Activated CD4-positive, alpha-beta memory T cell treated with anti-CD3 and anti-CD28 coated beads, Interleukin-2, amount 10 ng/mL, durations not matched to agents 7 days and 5 days (primary cell): ENCODE measurements around the gene NOTCH1. TPM values are rescaled to one million over a fixed set of nuclear protein-coding genes. Genes with fewer than 3 reads are reported as not detected.

ENCODE experiments used
- CTCF ChIA-PET: fragments of 350-600 bp; sonication (Branson Sonifier 250); formaldehyde crosslinking; loops from one replicate; lab custom pipeline; 2021; ENCODE audit warnings: antibody characterized with exemption, inconsistent platforms; lab: Charles Lee
- POLR2A ChIA-PET: fragments of 350-600 bp; sonication (Branson Sonifier 250); formaldehyde crosslinking; loops from one replicate; lab custom pipeline; 2021; ENCODE audit warnings: antibody characterized with exemption; lab: Charles Lee
- DNase-seq: peaks from one replicate; pipeline ENCODE4 v3.0.0-alpha.2; 2020
- H3K27ac Mint-ChIP-seq: one replicate; pipeline ENCODE4 v1.8.0; 2021; ENCODE audit warnings: mild to moderate bottlenecking, mixed read lengths
- H3K27me3 Mint-ChIP-seq: one replicate; pipeline ENCODE4 v1.8.0; 2021; ENCODE audit warnings: mixed read lengths
- H3K36me3 Mint-ChIP-seq: one replicate; pipeline ENCODE4 v1.8.0; 2021; ENCODE audit warnings: low read depth, mixed read lengths
- H3K4me1 Mint-ChIP-seq: one replicate; pipeline ENCODE4 v1.8.0; 2021; ENCODE audit warnings: mixed read lengths
- H3K4me3 Mint-ChIP-seq: one replicate; pipeline ENCODE4 v1.8.0; 2021; ENCODE audit warnings: mild to moderate bottlenecking, mixed read lengths
- H3K9me3 Mint-ChIP-seq: one replicate; pipeline ENCODE4 v1.8.0; 2021; ENCODE audit warnings: mixed read lengths
- total RNA-seq, 2 experiments: library from RNA; stranded (reverse); gene quantifications; one replicate each; pipeline ENCODE4 v1.2.3, GENCODE V29; 2021

The NOTCH1 gene
- total RNA-seq, 2 experiments from 2014 or later, result 58.8 to 59.8 TPM

DNA sequence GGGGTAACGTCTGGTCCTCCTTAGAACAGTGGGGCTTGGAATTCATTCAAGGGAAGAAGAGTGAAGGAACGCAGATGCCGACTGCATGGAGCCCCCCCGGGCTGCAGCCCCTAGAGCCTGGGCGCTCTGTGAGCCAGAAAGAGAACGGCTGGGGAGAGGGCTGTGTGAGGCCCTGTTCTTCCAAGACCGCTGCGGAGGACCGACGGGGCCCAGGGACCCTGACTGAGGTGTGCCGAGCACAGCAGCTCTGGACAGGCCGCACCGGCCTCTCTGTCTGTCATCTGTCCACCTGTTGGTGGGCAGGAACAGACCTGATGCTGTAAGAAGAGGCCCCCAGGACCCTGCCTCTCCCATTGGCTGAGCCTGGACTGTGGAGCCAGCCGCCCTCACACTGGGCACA lies 7.7 kb upstream of the NOTCH1 start:
- no peak overlapping the region for H3K4me3 Mint-ChIP-seq
- H3K9me3 Mint-ChIP-seq, result peaks cover under 1% of the 10 kb centered on the region
- DNase-seq, result no peak
- ChIA-PET CTCF (no interaction called here), POLR2A (no interaction called here)
- peaks cover 17% of the 10 kb centered on the region for H3K4me1 Mint-ChIP-seq
- no peak overlapping the region for H3K27ac Mint-ChIP-seq
- peaks cover under 1% of the 10 kb centered on the region for H3K36me3 Mint-ChIP-seq
- peaks cover 12% of the 10 kb centered on the region for H3K27me3 Mint-ChIP-seq

DNA sequence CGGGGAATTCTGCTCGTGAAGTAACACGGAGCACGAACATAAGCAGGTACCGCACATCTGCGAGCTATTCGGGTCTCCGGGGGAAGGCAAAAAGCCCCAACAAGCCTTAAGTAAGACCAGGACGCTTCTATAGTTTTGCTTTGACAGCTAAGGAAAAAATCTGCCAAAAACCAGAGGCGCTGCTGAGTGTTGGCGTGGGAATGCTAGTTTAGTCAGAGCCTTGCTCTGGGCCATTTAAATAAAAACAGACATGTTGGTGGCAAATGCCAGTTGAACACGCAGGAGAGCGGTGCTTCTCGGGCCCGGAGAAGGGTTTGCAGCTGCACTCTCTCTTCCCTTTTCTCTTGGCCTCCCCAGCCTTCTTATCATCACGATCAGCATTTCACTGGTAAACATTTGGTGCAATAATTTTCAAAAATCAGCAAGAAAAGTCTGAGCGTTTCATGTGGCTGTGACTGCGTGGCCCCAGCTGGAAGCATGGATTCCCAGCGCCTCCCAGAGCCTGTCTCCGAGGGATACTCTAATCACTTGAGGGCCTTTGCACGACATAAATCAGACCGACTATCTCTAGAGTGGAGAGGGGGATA lies 6.4 kb upstream of the NOTCH1 start:
- POLR2A ChIA-PET, result interaction anchor here (1.0 to 1.7 kb wide), 3 partner anchors 13 to 23 kb away, joined by 3 to 7 read pairs (median 6); no protein-coding TSS in a partner anchor
- Mint-ChIP-seq H3K9me3 (no peaks in the 10 kb centered on the region), H3K27ac (no peak overlapping the region), H3K4me3 (no peak overlapping the region), H3K36me3 (no peaks in the 10 kb centered on the region), H3K4me1 (peaks cover 16% of the 10 kb centered on the region), H3K27me3 (peaks cover 11% of the 10 kb centered on the region)
- CTCF ChIA-PET, result no interaction called here
- no peak for DNase-seq

DNA sequence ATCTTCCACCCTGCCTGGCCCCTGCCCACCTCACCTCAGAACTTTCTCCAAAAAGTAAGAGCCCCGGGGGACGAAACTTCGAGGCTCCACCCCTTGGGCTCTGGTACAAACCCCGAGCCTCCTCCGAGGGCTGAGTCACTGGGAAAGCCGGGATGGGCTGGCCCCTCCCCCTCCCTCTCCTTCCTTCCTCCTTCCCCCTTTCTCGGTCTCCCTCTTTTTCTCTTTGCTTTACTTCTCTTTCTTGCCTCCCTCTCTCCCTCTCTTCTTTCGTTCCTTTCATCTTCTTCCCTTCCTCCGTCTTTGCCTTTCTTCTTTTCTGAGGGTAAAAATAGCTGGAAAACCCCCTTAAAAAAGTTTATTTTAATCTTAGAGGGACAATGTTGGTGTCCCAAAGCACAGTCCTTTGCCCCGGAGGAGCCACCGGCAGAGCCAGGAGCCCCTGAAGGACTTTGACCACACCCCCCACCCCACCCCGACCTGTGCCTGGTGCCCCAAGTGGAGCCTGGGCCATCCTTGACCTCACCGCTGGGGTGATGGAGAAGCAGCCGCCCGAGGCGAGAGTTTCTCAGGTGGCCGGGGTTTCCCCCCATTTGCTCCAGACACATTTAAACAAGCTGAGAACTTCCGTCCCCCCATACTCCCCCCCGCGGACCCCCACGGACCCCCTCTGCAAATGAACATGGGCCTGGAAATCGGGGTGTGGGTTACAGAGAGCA lies 5.7 kb upstream of the NOTCH1 start:
- no peak overlapping the region for H3K27ac Mint-ChIP-seq
- H3K9me3 Mint-ChIP-seq, result no peaks in the 10 kb centered on the region
- no peak for DNase-seq
- H3K36me3 Mint-ChIP-seq, result no peaks in the 10 kb centered on the region
- peaks cover 11% of the 10 kb centered on the region for H3K27me3 Mint-ChIP-seq
- CTCF ChIA-PET, result no interaction called here
- POLR2A ChIA-PET, result interaction anchor here (1.0 to 1.7 kb wide), 3 partner anchors 12 to 22 kb away, joined by 3 to 7 read pairs (median 6); no protein-coding TSS in a partner anchor
- no peak overlapping the region for H3K4me3 Mint-ChIP-seq
- H3K4me1 Mint-ChIP-seq, result peaks cover 23% of the 10 kb centered on the region

DNA sequence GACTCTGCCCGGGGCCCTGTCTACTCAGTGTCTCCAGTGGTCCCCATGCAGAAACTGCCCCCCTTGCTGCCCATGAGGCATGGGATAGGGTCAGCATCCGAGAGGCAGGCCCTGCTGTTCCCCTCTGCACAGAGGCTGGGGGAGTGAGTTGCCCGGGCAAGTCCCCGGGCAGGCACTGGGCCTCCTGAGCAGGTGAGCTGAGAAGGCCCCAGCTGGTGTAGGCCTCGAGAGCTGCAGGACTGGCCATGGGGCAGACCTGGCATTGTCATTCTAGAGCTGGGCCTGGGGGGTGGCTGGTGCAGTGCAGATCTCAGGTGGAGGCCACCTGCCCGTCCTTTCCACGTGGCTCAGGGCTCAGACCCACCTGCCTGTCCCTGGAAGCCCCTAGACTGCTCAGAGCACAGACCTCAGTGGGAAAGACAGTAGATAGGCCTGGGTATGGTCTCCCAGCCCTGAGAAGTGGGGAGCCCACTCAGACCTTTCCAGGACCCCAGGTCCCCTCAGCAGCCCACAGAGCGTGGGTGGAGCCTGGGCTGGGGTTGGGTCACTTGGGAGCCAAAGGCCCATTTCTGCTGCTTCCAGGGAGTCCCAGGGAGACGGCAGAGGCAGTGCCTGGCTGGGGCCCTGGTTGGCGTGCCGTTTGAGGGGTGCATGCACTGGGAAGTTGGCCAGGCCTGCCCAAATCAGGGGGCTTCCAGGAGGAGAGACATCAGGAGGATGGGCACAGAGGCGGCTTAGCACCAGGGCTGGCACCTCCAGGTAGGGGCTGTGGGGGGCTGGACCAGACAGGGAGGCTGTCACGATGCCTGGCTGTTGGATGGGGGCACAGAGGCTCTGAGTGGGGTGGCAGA lies 4.8 kb upstream of the NOTCH1 start:
- no peaks in the 10 kb centered on the region for H3K36me3 Mint-ChIP-seq
- H3K4me3 Mint-ChIP-seq, result no peak overlapping the region
- peaks cover 8% of the 10 kb centered on the region for H3K27me3 Mint-ChIP-seq
- no peaks in the 10 kb centered on the region for H3K9me3 Mint-ChIP-seq
- ChIA-PET CTCF (no interaction called here), POLR2A (interaction anchor here (1.7 kb wide), 1 partner anchor 11 kb away, joined by 7 read pairs; no protein-coding TSS in a partner anchor)
- no peak for DNase-seq
- H3K27ac Mint-ChIP-seq, result no peak overlapping the region
- H3K4me1 Mint-ChIP-seq, result peaks cover 24% of the 10 kb centered on the region

DNA sequence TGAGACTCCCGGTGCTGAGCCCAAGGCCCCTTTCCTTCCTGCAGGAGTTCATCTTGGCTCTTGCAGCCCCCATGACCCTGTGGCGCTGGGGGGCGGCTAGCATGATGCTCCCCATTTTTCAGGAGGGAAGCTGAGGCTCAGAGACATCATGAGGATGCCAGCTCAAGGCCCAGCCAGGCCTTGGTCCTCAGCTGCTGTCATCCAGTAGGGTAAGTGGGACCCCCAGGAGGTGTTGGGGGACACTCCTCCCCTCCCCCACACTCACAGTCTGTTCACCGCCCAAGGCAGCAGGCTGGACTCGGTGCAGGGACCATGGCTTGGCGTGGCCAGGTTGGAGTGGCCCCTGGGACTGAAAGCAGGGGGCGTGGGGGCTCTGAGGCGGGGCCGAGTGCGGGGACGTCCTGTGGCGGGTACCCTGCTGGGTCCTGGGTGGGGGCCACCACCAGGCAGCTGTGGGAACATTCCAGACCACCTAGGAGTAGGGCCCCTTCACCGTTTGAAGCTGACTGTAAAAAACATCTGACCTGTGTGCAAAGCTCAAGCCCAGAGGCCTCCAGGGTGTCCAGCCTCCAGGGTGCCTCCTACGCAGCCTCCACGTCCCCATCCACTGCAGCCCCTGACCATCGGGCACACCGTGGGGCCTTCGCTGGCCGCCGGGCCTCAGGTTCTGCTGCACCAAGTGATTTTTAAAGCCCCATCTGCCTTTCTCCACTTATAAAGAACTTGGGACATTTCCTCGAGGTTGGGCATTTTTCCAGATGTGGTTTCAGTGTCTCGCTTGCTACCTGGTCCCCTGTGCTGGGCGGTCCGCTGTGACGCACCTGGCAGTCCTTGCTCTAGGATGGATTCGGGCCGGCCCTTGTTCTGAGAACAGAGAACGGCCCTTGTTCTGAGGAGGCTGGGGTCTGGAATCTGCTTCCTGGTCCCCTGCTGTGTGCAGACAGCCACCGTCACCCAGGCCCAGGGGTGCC lies 3.4 kb upstream of the NOTCH1 start:
- peaks cover 8% of the 10 kb centered on the region for H3K27me3 Mint-ChIP-seq
- no peak overlapping the region for H3K27ac Mint-ChIP-seq
- no peak for DNase-seq
- ChIA-PET POLR2A (interaction anchor here (1.3 kb wide), 1 partner anchor 186 kb away, joined by 4 read pairs; the partner anchor contains the start of gene DNLZ), CTCF (no interaction called here)
- no peak overlapping the region for H3K4me3 Mint-ChIP-seq
- peaks cover 28% of the 10 kb centered on the region for H3K4me1 Mint-ChIP-seq
- no peaks in the 10 kb centered on the region for H3K36me3 Mint-ChIP-seq
- H3K9me3 Mint-ChIP-seq, result no peaks in the 10 kb centered on the region

DNA sequence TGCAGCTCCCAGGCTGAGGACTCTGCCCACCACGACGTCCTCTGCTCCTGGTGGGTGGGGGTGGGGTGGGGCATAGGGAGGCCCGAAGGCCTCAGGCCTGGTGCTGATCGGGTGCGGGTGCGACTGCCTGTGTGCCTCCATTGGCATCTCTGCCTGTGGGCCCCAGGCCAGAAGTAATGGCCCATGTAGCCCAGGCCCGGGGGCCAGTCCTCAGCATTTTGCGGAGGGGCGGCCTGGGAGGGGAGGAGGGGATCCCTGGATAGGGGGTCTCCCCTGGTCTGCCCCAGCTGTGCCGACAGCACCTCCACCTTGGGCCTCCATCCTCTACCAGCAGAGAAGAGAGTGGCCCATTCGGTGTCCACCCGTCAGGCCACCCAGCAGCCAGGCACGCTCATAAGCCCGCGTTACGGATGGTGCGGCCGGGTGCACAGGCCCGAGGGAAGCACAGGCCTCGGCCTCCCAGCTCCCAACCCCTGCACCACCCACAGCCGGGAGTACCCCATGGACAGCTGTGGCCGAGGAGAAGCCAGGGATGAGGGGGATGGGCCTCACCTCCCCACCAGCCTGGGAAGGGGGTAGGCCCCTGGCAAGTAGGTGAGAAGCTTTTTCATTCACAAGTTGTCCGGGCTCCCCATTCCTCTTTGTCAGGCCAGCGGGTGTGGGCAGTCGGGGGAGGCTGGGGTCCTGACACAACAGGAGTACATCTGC lies 1.8 kb upstream of the NOTCH1 start:
- Mint-ChIP-seq H3K27me3 (peaks cover 8% of the 10 kb centered on the region), H3K27ac (no peak overlapping the region), H3K9me3 (no peaks in the 10 kb centered on the region), H3K36me3 (peaks cover 13% of the 10 kb centered on the region), H3K4me3 (no peak overlapping the region), H3K4me1 (peaks cover 44% of the 10 kb centered on the region)
- no peak for DNase-seq
- POLR2A ChIA-PET, result interaction anchor here (0.7 to 4.8 kb wide), 4 partner anchors 9 to 184 kb away, joined by 3 to 32 read pairs (median 4); partner anchors contain the start of gene DNLZ
- CTCF ChIA-PET, result interaction anchor here (1.0 kb wide), 1 partner anchor 9 kb away, joined by 3 read pairs; no protein-coding TSS in a partner anchor

DNA sequence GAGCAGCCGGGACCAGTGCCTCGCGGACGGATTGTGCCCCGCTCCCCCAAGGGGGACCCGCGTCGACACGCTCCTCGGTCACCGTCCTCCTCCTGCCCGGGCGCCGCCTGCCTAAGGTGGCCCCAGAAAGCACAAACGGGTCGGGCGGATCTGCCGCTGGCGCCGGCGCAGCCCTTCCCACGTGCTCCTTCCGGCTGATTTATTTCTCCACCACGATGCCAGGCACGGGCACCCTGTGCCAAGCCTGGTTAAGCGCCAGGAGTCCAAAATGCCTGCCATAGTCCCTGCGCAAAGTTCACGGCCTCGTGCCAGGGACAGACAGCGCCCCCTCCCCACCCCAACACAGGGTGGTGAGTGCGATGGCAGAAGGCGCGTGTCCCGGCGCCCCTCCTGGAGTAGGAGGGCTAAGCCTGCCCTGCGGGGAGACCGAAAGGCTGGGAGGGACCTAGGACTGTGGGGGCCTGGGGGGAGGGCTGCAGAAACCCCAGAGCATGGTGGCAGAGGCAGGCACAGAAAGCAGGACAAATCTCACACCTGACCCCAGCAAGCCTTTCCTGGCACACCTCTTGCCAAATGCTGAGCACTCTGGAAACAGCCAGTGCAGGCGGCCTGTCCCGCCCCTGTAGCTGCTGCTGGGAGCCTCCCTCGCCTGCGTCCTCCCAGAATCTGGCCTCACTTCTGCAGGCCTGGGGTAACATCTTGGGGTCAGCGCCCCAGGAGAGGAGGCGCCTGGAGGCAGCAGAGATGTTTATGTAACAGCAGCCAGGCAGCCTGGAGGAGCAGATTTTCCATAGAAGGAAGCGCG lies 1.1 kb upstream of the NOTCH1 start:
- POLR2A ChIA-PET, result interaction anchor here (1.2 to 4.8 kb wide), 3 partner anchors 9 to 181 kb away, joined by 3 to 32 read pairs (median 5); no protein-coding TSS in a partner anchor
- CTCF ChIA-PET, result no interaction called here
- H3K27me3 Mint-ChIP-seq, result peaks cover 2% of the 10 kb centered on the region
- peaks cover 17% of the 10 kb centered on the region for H3K36me3 Mint-ChIP-seq
- no peaks in the 10 kb centered on the region for H3K9me3 Mint-ChIP-seq
- H3K4me1 Mint-ChIP-seq, result peaks cover 42% of the 10 kb centered on the region
- DNase-seq, result peak; percentile 61
- H3K4me3 Mint-ChIP-seq, result peak overlapping the region; percentile 80
- peak overlapping the region; percentile 74 for H3K27ac Mint-ChIP-seq

DNA sequence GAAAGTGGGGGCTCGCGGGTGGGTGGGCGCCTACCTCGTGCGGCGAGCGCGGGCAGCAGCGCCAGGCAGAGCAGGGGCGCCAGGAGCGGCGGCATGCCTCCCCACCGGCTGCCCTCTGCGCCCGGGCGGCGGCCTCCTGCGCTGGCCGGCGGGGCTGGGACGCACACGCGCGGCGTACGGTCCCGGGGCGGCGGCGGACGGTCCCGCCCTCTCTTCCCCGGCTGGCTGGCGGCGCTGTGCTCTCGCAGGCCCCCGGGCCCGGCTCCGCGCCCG lies 220 bp downstream of the NOTCH1 start:
- Mint-ChIP-seq H3K36me3 (peaks cover 20% of the 10 kb centered on the region), H3K4me3 (peak overlapping the region; percentile 86), H3K9me3 (no peaks in the 10 kb centered on the region), H3K27me3 (no peaks in the 10 kb centered on the region), H3K27ac (no peak overlapping the region), H3K4me1 (peaks cover 48% of the 10 kb centered on the region)
- no peak for DNase-seq
- ChIA-PET CTCF (no interaction called here), POLR2A (interaction anchor here (1.2 to 4.8 kb wide), 2 partner anchors 10 to 12 kb away, joined by 3 to 32 read pairs; no protein-coding TSS in a partner anchor)

DNA sequence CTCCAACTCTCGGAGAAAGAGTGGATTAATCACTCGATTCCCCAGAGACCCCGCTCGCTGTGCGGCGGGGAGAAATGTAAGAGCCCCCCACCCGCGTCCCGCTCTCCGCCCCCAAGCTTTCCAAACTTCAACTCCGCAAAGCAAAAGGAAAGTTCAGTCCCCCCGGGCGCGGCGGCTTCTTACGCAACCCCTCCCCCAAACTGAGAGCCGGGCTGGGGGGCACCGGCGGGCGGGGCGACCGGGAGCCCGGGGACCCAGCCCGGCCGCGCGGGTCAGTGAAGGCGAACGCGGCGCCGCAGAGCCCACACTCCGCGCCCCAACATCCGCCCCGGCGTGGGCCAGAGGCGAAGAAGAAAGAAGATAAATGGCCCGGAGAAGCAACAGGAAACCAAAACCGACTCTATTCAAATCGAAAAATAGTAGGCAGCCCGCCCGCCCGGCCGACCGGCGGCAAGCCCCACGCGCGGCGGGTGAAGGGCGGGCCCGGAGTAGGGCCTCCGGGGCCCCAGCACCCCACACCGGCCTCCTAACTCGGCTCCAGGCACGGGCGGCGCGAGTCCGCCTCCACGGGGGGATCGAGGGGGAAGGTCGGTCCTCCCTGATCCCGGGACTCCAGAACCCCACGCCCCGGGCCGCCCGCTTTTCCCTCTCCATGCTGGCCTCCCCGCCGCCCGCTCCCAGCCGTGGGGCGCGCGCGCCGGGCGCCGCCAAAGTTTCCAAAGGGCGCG lies 720 bp downstream of the NOTCH1 start:
- H3K4me1 Mint-ChIP-seq, result peaks cover 51% of the 10 kb centered on the region
- H3K27me3 Mint-ChIP-seq, result no peaks in the 10 kb centered on the region
- peaks cover 20% of the 10 kb centered on the region for H3K36me3 Mint-ChIP-seq
- ChIA-PET POLR2A (interaction anchor here (4.8 kb wide), 1 partner anchor 12 kb away, joined by 32 read pairs; no protein-coding TSS in a partner anchor), CTCF (no interaction called here)
- no peaks in the 10 kb centered on the region for H3K9me3 Mint-ChIP-seq
- H3K27ac Mint-ChIP-seq, result peak overlapping the region; percentile 71
- H3K4me3 Mint-ChIP-seq, result peak overlapping the region; percentile 86
- peak; percentile 76 for DNase-seq

DNA sequence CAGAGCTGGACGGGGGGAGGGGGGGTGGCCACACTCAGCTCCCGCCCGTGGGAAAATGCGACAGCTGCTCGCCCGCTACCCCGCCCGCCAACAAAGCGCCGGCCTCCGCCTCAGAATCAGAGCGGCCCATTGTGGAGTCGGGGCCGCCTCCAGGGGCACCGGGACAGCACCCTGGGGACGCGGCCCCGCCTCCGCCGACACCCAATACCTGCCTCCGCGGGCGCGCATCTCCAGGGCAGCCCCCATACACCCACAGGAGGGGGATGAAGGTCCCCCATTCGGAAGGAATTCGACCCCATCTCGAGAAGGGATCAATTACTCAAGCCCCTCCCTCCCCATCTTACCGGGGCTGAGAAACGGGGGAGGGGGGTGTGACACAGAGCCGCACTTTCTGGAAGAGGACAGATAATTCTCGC lies 1.3 kb downstream of the NOTCH1 start:
- Mint-ChIP-seq H3K4me3 (peak overlapping the region; percentile 86), H3K9me3 (no peaks in the 10 kb centered on the region), H3K36me3 (peaks cover 20% of the 10 kb centered on the region), H3K4me1 (peaks cover 56% of the 10 kb centered on the region), H3K27me3 (no peaks in the 10 kb centered on the region), H3K27ac (peak overlapping the region; percentile 71)
- ChIA-PET CTCF (no interaction called here), POLR2A (interaction anchor here (0.6 to 4.8 kb wide), 3 partner anchors 10 to 183 kb away, joined by 3 to 32 read pairs (median 9); no protein-coding TSS in a partner anchor)
- DNase-seq, result peak; percentile 65
